Tibial nerve (tissue), 4 donors: ENCODE measurements around the gene DUSP19. TPM values are rescaled to one million over a fixed set of nuclear protein-coding genes. Genes with fewer than 3 reads are reported as not detected.
A peak's percentile ranks its signal among the peaks of the same experiment; 100 is the strongest.

Source experiments
- DNase-seq, 2 donors: peaks; one replicate each; pipeline ENCODE4 v3.0.0-alpha.2; 2019; ENCODE audit warnings: low spot score in 2 of 2
- H3K27ac ChIP-seq, 4 donors: fragments of 200-600 bp; sonication (generic) in 3 of 4; one replicate each; pipeline ENCODE4 v1.5.1; 2017 to 2019; ENCODE audit warnings: mild to moderate bottlenecking in 1 of 4
- H3K27me3 ChIP-seq, 2 donors: fragments of 200-600 bp; sonication (generic) in 1 of 2; one replicate each; pipeline versions ENCODE4 v1.5.1 to v1.6.0; 2017 to 2019
- H3K36me3 ChIP-seq, 3 donors: fragments of 200-600 bp; sonication (generic); one replicate each; pipeline ENCODE4 v1.5.1; 2018 to 2019
- H3K4me1 ChIP-seq, 4 donors: fragments of 200-600 bp; sonication (generic) in 3 of 4; one replicate each; pipeline ENCODE4 v1.5.1; 2017 to 2019
- H3K4me3 ChIP-seq, 4 donors: fragments of 200-600 bp; sonication (generic) in 3 of 4; one replicate each; pipeline ENCODE4 v1.5.1; 2017 to 2019; ENCODE audit warnings: mild to moderate bottlenecking in 1 of 4, moderate library complexity in 1 of 4
- H3K9me3 ChIP-seq, 4 donors: fragments of 200-600 bp; sonication (generic) in 3 of 4; one replicate each; pipeline ENCODE4 v1.5.1; 2017 to 2019
- CTCF ChIP-seq, 5 experiments: fragments of 200-600 bp in 3 of 5; fragments of 450-650 bp in 2 of 5; sonication (generic) in 3 of 5; IDR thresholded peaks; one replicate each; pipeline ENCODE4 v1.5.1; 2016 to 2019; ENCODE audit warnings: antibody characterized with exemption in 5 of 5, mild to moderate bottlenecking in 3 of 5, moderate library complexity in 2 of 5
- EP300 ChIP-seq, 2 donors: sonication (generic); formaldehyde crosslinking; IDR thresholded peaks; one replicate each; pipeline ENCODE4 v1.6.1; 2017; ENCODE audit warnings: antibody characterized with exemption in 2 of 2, mild to moderate bottlenecking in 1 of 2
- POLR2A ChIP-seq, 2 donors: fragments of 450-650 bp; IDR thresholded peaks; one replicate each; pipeline ENCODE4 v1.6.1; 2017; ENCODE audit warnings: antibody characterized with exemption in 2 of 2, mild to moderate bottlenecking in 2 of 2, moderate library complexity in 2 of 2
- WGBS, 2 donors: methylation state at CpG; one replicate each; pipeline ENCODE4 v1.1.5; 2018; 5-methylcytosine and 5-hydroxymethylcytosine counted together
- total RNA-seq, 4 donors: library from RNA; depleted of rRNA; stranded (reverse); fragments of >200 nt; gene quantifications; one replicate each; pipeline ENCODE4 v1.1.0, GENCODE V29; 2016

The DUSP19 gene
- total RNA-seq, 4 donors from 2014 or later, result 0.90 to 3.1 (median 2.0) TPM

GRCh38 chr2:183034806-183035205 lies 43.7 kb upstream of the DUSP19 start:
- Histone ChIP-seq H3K4me1 (peaks cover 0 to 77% (median 35%) of the 10 kb centered on the region in 4 donors), H3K9me3 (no peaks in the 10 kb centered on the region), H3K4me3 (no peak overlapping the region), H3K36me3 (no peaks in the 10 kb centered on the region), H3K27me3 (no peaks in the 10 kb centered on the region), H3K27ac (peak overlapping the region in 2 of 4 donors; percentile 12 to 31)
- 97 to 100% methylated on average over 1 of the region's 1 CpG for WGBS, 2 donors
- TF ChIP-seq POLR2A (IDR thresholded peaks at IDR 0.05) (no peak), CTCF (IDR thresholded peaks at IDR 0.05) (no peak), EP300 (IDR thresholded peaks at IDR 0.05) (no peak)
- DNase-seq, result no peak

- Histone ChIP-seq H3K9me3 (no peaks in the 10 kb centered on the region), H3K27me3 (no peaks in the 10 kb centered on the region), H3K4me1 (peaks cover 0 to 71% (median 32%) of the 10 kb centered on the region in 4 donors), H3K27ac (peak overlapping the region in 2 of 4 donors; percentile 96 to 99), H3K4me3 (peak overlapping the region in 1 of 4 donors; percentile 77), H3K36me3 (no peaks in the 10 kb centered on the region)
- TF ChIP-seq EP300 (IDR thresholded peaks at IDR 0.05) (no peak), POLR2A (IDR thresholded peaks at IDR 0.05) (no peak), CTCF (IDR thresholded peaks at IDR 0.05) (no peak)
- DNase-seq, result no peak
- 55 to 56% methylated on average over 2 of the region's 2 CpGs for WGBS, 2 donors
These were observed 43.1 kb upstream of the DUSP19 start for GRCh38 chr2:183035298-183035953.

- Histone ChIP-seq H3K4me3 (peak overlapping the region in 2 of 4 donors; percentile 77 to 78), H3K9me3 (no peaks in the 10 kb centered on the region), H3K4me1 (peaks cover 0 to 64% (median 29%) of the 10 kb centered on the region in 4 donors), H3K27me3 (no peaks in the 10 kb centered on the region), H3K27ac (peak overlapping the region in 3 of 4 donors; percentile 96 to 99 (median 96)), H3K36me3 (no peaks in the 10 kb centered on the region)
- TF ChIP-seq POLR2A (IDR thresholded peaks at IDR 0.05), result no peak
- TF ChIP-seq EP300 (IDR thresholded peaks at IDR 0.05), result no peak
- TF ChIP-seq CTCF (IDR thresholded peaks at IDR 0.05), result no peak
- no peak for DNase-seq
- WGBS, 2 donors, result 23 to 24% methylated on average over 2 of the region's 2 CpGs
These were observed 42.4 kb upstream of the DUSP19 start for GRCh38 chr2:183035954-183036669.

- no peak for DNase-seq
- Histone ChIP-seq H3K36me3 (no peaks in the 10 kb centered on the region), H3K27ac (peak overlapping the region; percentile 95 to 99 (median 96)), H3K9me3 (no peaks in the 10 kb centered on the region), H3K27me3 (no peaks in the 10 kb centered on the region), H3K4me1 (peaks cover 0 to 54% (median 29%) of the 10 kb centered on the region in 4 donors), H3K4me3 (peak overlapping the region; percentile 75 to 78 (median 77))
- WGBS, 2 donors, result 1% methylated on average over 4 of the region's 4 CpGs
- no peak for TF ChIP-seq CTCF (IDR thresholded peaks at IDR 0.05)
- TF ChIP-seq EP300 (IDR thresholded peaks at IDR 0.05), result no peak
- no peak for TF ChIP-seq POLR2A (IDR thresholded peaks at IDR 0.05)
These were observed 41.4 kb upstream of the DUSP19 start for GRCh38 chr2:183037074-183037552.
